K562 (cell line): ENCODE measurements around the gene ZFPM1. TPM values are rescaled to one million over a fixed set of nuclear protein-coding genes. Genes with fewer than 3 reads are reported as not detected.

Experiments
- LARP7 ChIP-seq: fragments of 450-650 bp; IDR thresholded peaks from 2 replicates; pipeline ENCODE4 v1.6.1; 2016
- NONO ChIP-seq, 2 experiments: fragments of 200-400 bp in 1 of 2; fragments of 450-650 bp in 1 of 2; formaldehyde crosslinking in 1 of 2; IDR thresholded peaks; 2 replicates each; pipeline ENCODE4 v1.6.1; 2017; ENCODE audit warnings: low read depth in 2 of 2, mild to moderate bottlenecking in 2 of 2, moderate library complexity in 2 of 2, low read length in 1 of 2
- ZBTB33 ChIP-seq: sonication (generic); formaldehyde crosslinking; IDR thresholded peaks from 2 replicates; pipeline ENCODE4 v1.8.1; 2023; ENCODE audit warnings: mild to moderate bottlenecking, missing genetic modification reagents
- polyA plus RNA-seq, 8 experiments: library from polyadenylated mRNA; depleted of rRNA in 4 of 8; stranded (reverse) in 5 of 8; unstranded in 3 of 8; fragments of >200 nt; fragmentation: Nextera tagmentation in 2 of 8; fragmentation: Illumina TruSeq in 1 of 8; extraction: Ambion mirVana in 2 of 8; extraction: Trizol in 1 of 8; gene quantifications; 2 replicates each; pipeline versions ENCODE4 v1.2.1 to v1.2.3, GENCODE V29; 2011 to 2014; ENCODE audit warnings: inconsistent platforms in 1 of 8, missing spikeins in 1 of 8
- total RNA-seq, 7 experiments: library from RNA; depleted of rRNA in 6 of 7; stranded (reverse); fragments of >200 nt in 6 of 7; fragmentation: Illumina TruSeq in 2 of 7; extraction: Trizol in 2 of 7; gene quantifications; 2 replicates each; pipeline versions ENCODE4 v1.2.1 to v1.2.3, GENCODE V29; 2011 to 2021; ENCODE audit warnings: low replicate concordance in 1 of 7
- TF ChIP-seq, protein P1 (sequence below), 2 experiments: fragments of 450-650 bp; formaldehyde crosslinking in 1 of 2; IDR thresholded peaks; 2 replicates each; pipeline versions ENCODE4 v1.4.0 to v1.6.1; 2014 to 2020; ENCODE audit warnings: mild to moderate bottlenecking in 2 of 2, borderline replicate concordance in 1 of 2, low read depth in 1 of 2

ZFPM1 gene
- total and polyA plus RNA-seq, 9 of the 15 experiments (the other 6 are each of a cell fraction or from before 2014, with no cell fraction given), result 0.03 to 35.9 (median 1.4) TPM

- TF ChIP-seq, protein P1, sequence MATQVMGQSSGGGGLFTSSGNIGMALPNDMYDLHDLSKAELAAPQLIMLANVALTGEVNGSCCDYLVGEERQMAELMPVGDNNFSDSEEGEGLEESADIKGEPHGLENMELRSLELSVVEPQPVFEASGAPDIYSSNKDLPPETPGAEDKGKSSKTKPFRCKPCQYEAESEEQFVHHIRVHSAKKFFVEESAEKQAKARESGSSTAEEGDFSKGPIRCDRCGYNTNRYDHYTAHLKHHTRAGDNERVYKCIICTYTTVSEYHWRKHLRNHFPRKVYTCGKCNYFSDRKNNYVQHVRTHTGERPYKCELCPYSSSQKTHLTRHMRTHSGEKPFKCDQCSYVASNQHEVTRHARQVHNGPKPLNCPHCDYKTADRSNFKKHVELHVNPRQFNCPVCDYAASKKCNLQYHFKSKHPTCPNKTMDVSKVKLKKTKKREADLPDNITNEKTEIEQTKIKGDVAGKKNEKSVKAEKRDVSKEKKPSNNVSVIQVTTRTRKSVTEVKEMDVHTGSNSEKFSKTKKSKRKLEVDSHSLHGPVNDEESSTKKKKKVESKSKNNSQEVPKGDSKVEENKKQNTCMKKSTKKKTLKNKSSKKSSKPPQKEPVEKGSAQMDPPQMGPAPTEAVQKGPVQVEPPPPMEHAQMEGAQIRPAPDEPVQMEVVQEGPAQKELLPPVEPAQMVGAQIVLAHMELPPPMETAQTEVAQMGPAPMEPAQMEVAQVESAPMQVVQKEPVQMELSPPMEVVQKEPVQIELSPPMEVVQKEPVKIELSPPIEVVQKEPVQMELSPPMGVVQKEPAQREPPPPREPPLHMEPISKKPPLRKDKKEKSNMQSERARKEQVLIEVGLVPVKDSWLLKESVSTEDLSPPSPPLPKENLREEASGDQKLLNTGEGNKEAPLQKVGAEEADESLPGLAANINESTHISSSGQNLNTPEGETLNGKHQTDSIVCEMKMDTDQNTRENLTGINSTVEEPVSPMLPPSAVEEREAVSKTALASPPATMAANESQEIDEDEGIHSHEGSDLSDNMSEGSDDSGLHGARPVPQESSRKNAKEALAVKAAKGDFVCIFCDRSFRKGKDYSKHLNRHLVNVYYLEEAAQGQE (IDR thresholded peaks at IDR 0.05; ENCODE audit: borderline replicate concordance), result peak; percentile 36
- TF ChIP-seq, protein P1 (CRISPR knock-in tag; IDR thresholded peaks at IDR 0.05; ENCODE audit: low read depth), result no peak
- TF ChIP-seq LARP7, result no peak
- TF ChIP-seq NONO (IDR thresholded peaks at IDR 0.05; ENCODE audit: low read depth in 2 of 2, low read length in 1 of 2), result no peak
- TF ChIP-seq ZBTB33 (CRISPR knock-in tag), result peak; percentile 30; the same call in 1 of the 2 replicates
These were observed 56.0 kb downstream of the ZFPM1 start (continued) for GRCh38 chr16:88508868-88509748.
